A549 (cell line): Measurements from ENCODE around the gene TXN2. TPM values are rescaled to one million over a fixed set of nuclear protein-coding genes. Genes with fewer than 3 reads are reported as not detected.
A peak's percentile ranks its signal among the peaks of the same experiment; 100 is the strongest.
"Not testable (repeated sequence)": the region's sequence is repeated elsewhere in the genome, so short reads cannot be mapped to it uniquely, and the experiment has no call there.

ENCODE experiments used
- ATAC-seq, 2 experiments: fragments of 200-7000 bp in 1 of 2; fragments of >200 bp in 1 of 2; cut with Nextera tagmentation in 1 of 2; cut with Tn5 transposase in 1 of 2; 3 replicates each; pipeline versions ENCODE4 v1.8.0 to v1.9.1; 2018 to 2020; ENCODE audit warnings: mild to moderate bottlenecking in 1 of 2, moderate library complexity in 1 of 2
- CTCF ChIA-PET: fragments of 300-600 bp; sonication (Branson Sonifier 250); formaldehyde crosslinking; extraction: SDS; loops from one replicate; lab custom pipeline; 2021; ENCODE audit warnings: antibody characterized with exemption, inconsistent platforms; lab: Yijun Ruan, JAX
- POLR2A ChIA-PET: fragments of 350-600 bp; formaldehyde crosslinking; extraction: SDS; loops from one replicate; lab custom pipeline; 2021; ENCODE audit warnings: antibody characterized with exemption, inconsistent platforms; lab: Yijun Ruan, JAX
- DNase-seq, 2 experiments: peaks; one replicate each; pipeline versions ENCODE4 v3.0.0 to v3.0.0-alpha.2; 2011 to 2016; ENCODE audit warnings: low read depth in 1 of 2, low spot score in 1 of 2
- FAIRE-seq: peaks from 2 replicates; lab custom pipeline; 2011; peaks lifted over from hg19 to GRCh38; lab: Jason Lieb, UNC
- H3K27ac ChIP-seq, 2 experiments: fragments of >200 bp; sonication (Bioruptor Twin); formaldehyde crosslinking; 3 replicates each; pipeline ENCODE4 v1.5.1; 2016 to 2017
- H3K4me1 ChIP-seq: fragments of >200 bp; sonication (Bioruptor Twin); formaldehyde crosslinking; 3 replicates; pipeline ENCODE4 v1.6.1; 2016
- H3K4me2 ChIP-seq: fragments of >200 bp; sonication (Bioruptor Twin); formaldehyde crosslinking; 3 replicates; pipeline ENCODE4 v1.6.1; 2016
- H3K4me3 ChIP-seq: fragments of >200 bp; sonication (Bioruptor Twin); formaldehyde crosslinking; 3 replicates; pipeline ENCODE4 v1.5.1; 2016
- H3K9me3 ChIP-seq: fragments of >200 bp; sonication (Bioruptor Twin); formaldehyde crosslinking; 3 replicates; pipeline ENCODE4 v1.6.1; 2016
- CHD2 ChIP-seq: fragments of 150-350 bp; IDR thresholded peaks from 2 replicates; pipeline ENCODE4 v1.6.1; 2014; ENCODE audit warnings: low read length; ENCODE audit not compliant: partially characterized antibody
- E2F6 ChIP-seq: IDR thresholded peaks from 2 replicates; pipeline ENCODE4 v1.6.1; 2012; ENCODE audit warnings: low read depth, borderline replicate concordance
- FOSB ChIP-seq: fragments of 250-450 bp; sonication (Bioruptor Pico); IDR thresholded peaks from 2 replicates; pipeline ENCODE4 v1.5.0; 2020; ENCODE audit warnings: mild to moderate bottlenecking, moderate library complexity
- HOXB13 ChIP-seq: fragments of 250-450 bp; sonication (Bioruptor Pico); IDR thresholded peaks from 2 replicates; pipeline ENCODE4 v1.5.0; 2020; ENCODE audit warnings: low read depth, mild to moderate bottlenecking, moderate library complexity
- HOXB5 ChIP-seq: fragments of 250-450 bp; sonication (Bioruptor Pico); IDR thresholded peaks from 2 replicates; pipeline ENCODE4 v1.5.0; 2020; ENCODE audit warnings: mild to moderate bottlenecking, moderate library complexity
- KDM1A ChIP-seq: fragments of 200-600 bp; sonication (generic); IDR thresholded peaks from 2 replicates; pipeline ENCODE4 v1.6.1; 2016; ENCODE audit warnings: low read depth, mild to moderate bottlenecking
- MAFK ChIP-seq: fragments of 450-650 bp; IDR thresholded peaks from 2 replicates; pipeline ENCODE4 v1.6.1; 2014; ENCODE audit not compliant: partially characterized antibody
- MAZ ChIP-seq: fragments of 150-350 bp; IDR thresholded peaks from 2 replicates; pipeline ENCODE4 v1.6.1; 2014; ENCODE audit warnings: antibody characterized with exemption, low read depth, low read length, borderline replicate concordance
- MYC ChIP-seq: IDR thresholded peaks from 2 replicates; pipeline ENCODE4 v1.6.1; 2012; ENCODE audit warnings: mild to moderate bottlenecking, inconsistent platforms, low read length, improper control_type of control experiment, borderline replicate concordance
- POLR2AphosphoS2 ChIP-seq: conservative IDR thresholded peaks from 2 replicates; pipeline ENCODE4 v1.6.1; 2012; ENCODE audit warnings: low read length, improper control_type of control experiment, inconsistent platforms
- RARB ChIP-seq: fragments of 250-450 bp; sonication (Bioruptor Pico); IDR thresholded peaks from 2 replicates; pipeline ENCODE4 v1.8.0; 2021; ENCODE audit warnings: mild to moderate bottlenecking, moderate library complexity
- RFX5 ChIP-seq: fragments of 450-650 bp; IDR thresholded peaks from 2 replicates; pipeline ENCODE4 v1.7.1; 2014; ENCODE audit warnings: antibody characterized with exemption, mild to moderate bottlenecking, moderate library complexity
- TFCP2L1 ChIP-seq: fragments of 250-450 bp; sonication (Bioruptor Pico); IDR thresholded peaks from 2 replicates; pipeline ENCODE4 v1.5.0; 2021; ENCODE audit warnings: mild to moderate bottlenecking
- TP53 ChIP-seq: fragments of 250-450 bp; sonication (Bioruptor Pico); IDR thresholded peaks from 2 replicates; pipeline ENCODE4 v1.5.0; 2021; ENCODE audit warnings: mild to moderate bottlenecking, moderate library complexity
- ZC3H11A ChIP-seq: fragments of 450-650 bp; IDR thresholded peaks from 2 replicates; pipeline ENCODE4 v1.6.1; 2014; ENCODE audit warnings: antibody characterized with exemption, mild to moderate bottlenecking
- ZFP36 ChIP-seq: fragments of 450-650 bp; IDR thresholded peaks from 2 replicates; pipeline ENCODE4 v1.6.1; 2014; ENCODE audit warnings: borderline replicate concordance; ENCODE audit not compliant: partially characterized antibody
- WGBS: methylation state at CpG from one replicate; pipeline ENCODE4 v1.1.6; 2017; ENCODE audit errors: missing lambda C conversion rate; 5-methylcytosine and 5-hydroxymethylcytosine counted together
- polyA plus RNA-seq, 4 experiments: library from polyadenylated mRNA; depleted of rRNA in 3 of 4; stranded (reverse); fragments of >200 nt; fragmentation: RNase III in 1 of 4; extraction: RNeasy Plus Mini Kit Qiagen cat#74134 plus additional on column Dnase treatment in 1 of 4; gene quantifications; 2 replicates in 3 of 4; 3 replicates in 1 of 4; pipeline ENCODE4 v1.2.3, GENCODE V29; 2011 to 2017
- TF ChIP-seq, protein P1 (sequence below): fragments of 200-600 bp; sonication (generic); IDR thresholded peaks from 2 replicates; pipeline ENCODE4 v1.6.1; 2016; ENCODE audit warnings: antibody characterized with exemption, mild to moderate bottlenecking, moderate library complexity
- TF ChIP-seq, protein P2 (sequence below): fragments of 450-650 bp; IDR thresholded peaks from 2 replicates; pipeline ENCODE4 v1.6.1; 2014; ENCODE audit warnings: antibody characterized with exemption

Gene TXN2
- polyA plus RNA-seq, 2 of the 4 experiments (the other 2 are of a cell fraction), result 82.2 to 89.6 TPM

DNA sequence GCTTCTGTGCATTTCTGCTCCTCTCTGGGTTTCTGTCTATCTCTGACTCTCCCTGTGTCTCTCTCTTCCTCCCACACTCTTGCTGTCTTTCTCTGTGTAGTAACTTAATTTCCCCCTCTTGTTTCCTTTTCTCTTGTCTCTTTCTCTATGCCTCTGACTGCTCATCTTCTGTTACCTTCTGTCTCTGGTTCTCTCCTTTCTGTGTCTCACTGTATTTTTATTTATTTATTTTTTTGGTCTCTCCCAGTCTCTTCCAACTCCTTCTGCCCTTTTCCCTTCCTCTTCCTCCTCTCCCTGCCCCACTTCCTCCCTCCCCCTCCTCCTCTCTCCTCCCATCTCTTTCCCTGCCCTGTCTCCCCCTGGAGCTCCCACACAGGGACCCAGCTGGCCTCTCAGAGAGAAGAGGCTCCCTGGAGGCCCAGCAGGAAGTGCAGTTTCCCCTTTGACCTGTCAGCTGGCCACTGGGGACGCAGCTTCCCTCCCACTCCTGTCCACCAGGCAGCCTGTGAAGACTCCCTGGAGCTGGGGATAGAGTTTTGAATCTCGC, 55.4 kb downstream of the TXN2 start (continued):
- TF ChIP-seq, protein P1, sequence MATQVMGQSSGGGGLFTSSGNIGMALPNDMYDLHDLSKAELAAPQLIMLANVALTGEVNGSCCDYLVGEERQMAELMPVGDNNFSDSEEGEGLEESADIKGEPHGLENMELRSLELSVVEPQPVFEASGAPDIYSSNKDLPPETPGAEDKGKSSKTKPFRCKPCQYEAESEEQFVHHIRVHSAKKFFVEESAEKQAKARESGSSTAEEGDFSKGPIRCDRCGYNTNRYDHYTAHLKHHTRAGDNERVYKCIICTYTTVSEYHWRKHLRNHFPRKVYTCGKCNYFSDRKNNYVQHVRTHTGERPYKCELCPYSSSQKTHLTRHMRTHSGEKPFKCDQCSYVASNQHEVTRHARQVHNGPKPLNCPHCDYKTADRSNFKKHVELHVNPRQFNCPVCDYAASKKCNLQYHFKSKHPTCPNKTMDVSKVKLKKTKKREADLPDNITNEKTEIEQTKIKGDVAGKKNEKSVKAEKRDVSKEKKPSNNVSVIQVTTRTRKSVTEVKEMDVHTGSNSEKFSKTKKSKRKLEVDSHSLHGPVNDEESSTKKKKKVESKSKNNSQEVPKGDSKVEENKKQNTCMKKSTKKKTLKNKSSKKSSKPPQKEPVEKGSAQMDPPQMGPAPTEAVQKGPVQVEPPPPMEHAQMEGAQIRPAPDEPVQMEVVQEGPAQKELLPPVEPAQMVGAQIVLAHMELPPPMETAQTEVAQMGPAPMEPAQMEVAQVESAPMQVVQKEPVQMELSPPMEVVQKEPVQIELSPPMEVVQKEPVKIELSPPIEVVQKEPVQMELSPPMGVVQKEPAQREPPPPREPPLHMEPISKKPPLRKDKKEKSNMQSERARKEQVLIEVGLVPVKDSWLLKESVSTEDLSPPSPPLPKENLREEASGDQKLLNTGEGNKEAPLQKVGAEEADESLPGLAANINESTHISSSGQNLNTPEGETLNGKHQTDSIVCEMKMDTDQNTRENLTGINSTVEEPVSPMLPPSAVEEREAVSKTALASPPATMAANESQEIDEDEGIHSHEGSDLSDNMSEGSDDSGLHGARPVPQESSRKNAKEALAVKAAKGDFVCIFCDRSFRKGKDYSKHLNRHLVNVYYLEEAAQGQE, result no peak
- TF ChIP-seq MAFK, result no peak
- TF ChIP-seq, protein P2, sequence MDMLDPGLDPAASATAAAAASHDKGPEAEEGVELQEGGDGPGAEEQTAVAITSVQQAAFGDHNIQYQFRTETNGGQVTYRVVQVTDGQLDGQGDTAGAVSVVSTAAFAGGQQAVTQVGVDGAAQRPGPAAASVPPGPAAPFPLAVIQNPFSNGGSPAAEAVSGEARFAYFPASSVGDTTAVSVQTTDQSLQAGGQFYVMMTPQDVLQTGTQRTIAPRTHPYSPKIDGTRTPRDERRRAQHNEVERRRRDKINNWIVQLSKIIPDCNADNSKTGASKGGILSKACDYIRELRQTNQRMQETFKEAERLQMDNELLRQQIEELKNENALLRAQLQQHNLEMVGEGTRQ, result no peak
- TF ChIP-seq TP53, result no peak
- TF ChIP-seq POLR2AphosphoS2, result no peak
- no peak for TF ChIP-seq ZC3H11A

DNA sequence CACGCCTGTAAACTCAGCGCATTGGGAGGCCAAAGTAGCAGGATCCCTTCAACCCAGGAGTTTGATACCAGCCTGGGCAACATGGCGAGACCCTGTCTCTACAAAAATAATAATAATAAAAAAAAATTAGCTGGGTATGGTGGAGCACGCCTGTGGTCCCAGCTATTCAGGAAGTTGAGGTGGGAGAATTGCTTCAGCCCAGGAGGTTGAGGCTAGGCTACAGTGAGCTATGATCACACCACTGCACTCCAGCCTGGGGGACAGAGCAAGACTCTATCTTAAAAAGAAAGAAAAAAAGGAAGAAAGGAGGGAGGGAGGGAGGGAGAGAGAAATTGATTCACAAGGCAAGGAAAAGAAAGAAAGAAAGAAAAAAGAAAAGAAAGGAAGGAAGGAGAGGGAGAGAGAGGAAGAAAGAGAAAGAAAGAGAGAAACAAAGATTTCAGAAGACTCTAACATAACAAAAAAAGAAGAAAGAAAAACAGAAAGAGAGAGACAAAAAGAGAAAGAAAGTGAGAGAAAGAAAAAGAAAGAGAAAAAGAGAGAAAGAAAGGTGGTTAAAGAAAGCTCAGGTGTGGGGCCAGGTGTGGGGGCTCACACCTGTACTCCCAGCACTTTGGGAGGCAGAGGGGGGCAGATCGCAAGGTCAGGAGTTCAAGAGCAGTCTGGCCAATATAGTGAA, 56.4 kb downstream of the TXN2 start:
- Histone ChIP-seq H3K9me3 (no peaks in the 10 kb centered on the region), H3K27ac (peak overlapping the region in 1 of 2 experiments; percentile 82; a peak in 1 of 6 replicates), H3K4me1 (peaks cover 12% of the 10 kb centered on the region), H3K4me3 (no peak overlapping the region), H3K4me2 (no peak overlapping the region)
- TF ChIP-seq ZFP36 (no peak), CHD2 (no peak), KDM1A (no peak), RFX5 (no peak)
- TF ChIP-seq, protein P2, result no peak
- DNase-seq, result no peak
- FAIRE-seq, result no peak
- 91% methylated on average over 5 of the region's 5 CpGs for WGBS
- ChIA-PET CTCF (interaction anchor here (0.6 kb wide), 2 partner anchors 32 to 389 kb away, joined by 3 to 4 read pairs; no protein-coding TSS in a partner anchor), POLR2A (no interaction called here)
- no peak for ATAC-seq

- H3K9me3 ChIP-seq, H3K27ac ChIP-seq, POLR2A ChIA-PET, FAIRE-seq, DNase-seq, ATAC-seq, H3K4me2 ChIP-seq, H3K4me3 ChIP-seq: not testable (repeated sequence)
- CTCF ChIA-PET, result interaction anchor here (0.8 to 1.1 kb wide), 2 partner anchors 20 to 45 kb away, joined by 4 read pairs; no protein-coding TSS in a partner anchor
- H3K4me1 ChIP-seq, result peaks cover 13% of the 10 kb centered on the region
- WGBS, result 82% methylated on average over 5 of the region's 5 CpGs
Observed at GRCh38 chr22:36424466-36424865, 57.0 kb downstream of the TXN2 start.

DNA sequence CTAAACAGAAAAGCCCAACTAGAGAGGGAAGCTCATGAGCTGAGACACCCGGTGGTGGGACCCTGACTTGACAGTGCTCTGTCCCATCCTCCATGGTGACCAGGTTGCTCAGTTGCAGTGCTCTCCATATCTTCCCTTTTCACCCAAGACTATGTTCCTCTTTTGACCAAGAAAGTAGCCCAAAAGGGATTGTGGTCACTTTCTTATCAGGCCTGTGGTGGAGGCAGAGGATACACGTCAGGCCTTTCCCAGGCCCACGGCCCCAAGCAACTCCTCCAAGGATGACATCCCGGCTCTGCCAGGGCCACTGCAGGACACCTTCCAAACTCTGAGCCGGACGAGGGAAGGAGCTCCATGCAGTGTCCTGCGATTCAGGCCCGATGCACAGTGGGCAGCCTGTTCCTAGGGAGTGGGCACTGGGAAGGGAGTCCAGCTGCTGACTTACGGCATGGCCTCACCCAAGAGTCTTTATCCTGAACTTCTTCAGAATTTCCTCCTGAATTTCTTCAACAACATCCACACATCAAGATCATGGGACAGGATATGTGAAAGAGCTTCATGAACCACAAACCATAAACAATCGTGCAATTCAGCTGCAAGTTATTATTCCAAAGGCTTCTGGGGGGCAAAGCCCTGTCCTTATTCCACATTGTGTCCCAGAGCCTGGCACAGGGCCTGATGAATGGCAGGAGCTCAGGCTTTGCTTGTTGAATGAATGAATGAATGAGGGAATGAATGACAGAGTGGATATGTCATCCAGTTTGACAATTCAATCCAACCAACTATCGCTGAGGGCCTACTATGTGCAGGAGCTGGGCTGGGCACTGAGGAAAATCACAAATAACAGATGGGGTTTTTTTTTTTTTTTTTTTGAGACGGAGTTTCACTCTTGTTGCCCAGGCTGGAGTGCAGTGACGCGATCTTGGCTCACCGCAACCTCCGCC, 57.7 kb downstream of the TXN2 start:
- H3K9me3 ChIP-seq, result no peaks in the 10 kb centered on the region
- no peak overlapping the region for H3K27ac ChIP-seq
- peaks cover 20% of the 10 kb centered on the region for H3K4me1 ChIP-seq
- FAIRE-seq, result no peak
- WGBS, result 89% methylated on average over 12 of the region's 16 CpGs
- no peak for DNase-seq
- ATAC-seq, result no peak
- CTCF ChIA-PET, result interaction anchor here (0.5 to 1.1 kb wide), 5 partner anchors 8 to 981 kb away, joined by 4 to 5 read pairs (median 4); no protein-coding TSS in a partner anchor
- no peak overlapping the region for H3K4me3 ChIP-seq
- TF ChIP-seq MAZ (no peak), ZC3H11A (no peak), MYC (no peak), HOXB13 (CRISPR knock-in tag) (no peak), TFCP2L1 (CRISPR knock-in tag) (no peak), FOSB (CRISPR knock-in tag) (no peak), E2F6 (no peak), HOXB5 (CRISPR knock-in tag) (no peak), ZFP36 (no peak), RARB (CRISPR knock-in tag) (no peak), MAFK (no peak)
- POLR2A ChIA-PET, result no interaction called here
- H3K4me2 ChIP-seq, result no peak overlapping the region
